Erythroblast (primary cell): ENCODE data around the gene NPPB.

Experiments
- GATA1 ChIP-seq: IDR thresholded peaks from 2 replicates; pipeline ENCODE4 v1.6.1; 2011; ENCODE audit warnings: low read depth, mild to moderate bottlenecking, control low read depth, low read length, moderate library complexity
- POLR2A ChIP-seq: IDR thresholded peaks from 2 replicates; pipeline ENCODE4 v1.6.1; 2011; ENCODE audit warnings: mild to moderate bottlenecking, low read length

GRCh38 chr1:11885916-11886315 is 27.2 kb upstream of the NPPB start:
- TF ChIP-seq POLR2A: no peak
- no peak for TF ChIP-seq GATA1
